K562 (cell line): ENCODE results near the gene WIPF3. TPM values are rescaled to one million over a fixed set of nuclear protein-coding genes. Genes with fewer than 3 reads are reported as not detected.

ENCODE experiments used
- ATAC-seq: fragments of 200-7000 bp; cut with Tn5 transposase; 3 replicates; pipeline ENCODE4 v1.9.1; 2020; ENCODE audit warnings: moderate library complexity
- BruUV-seq: library from RNA; stranded (reverse); fragments of 400-500 nt; replicated peaks from 2 replicates; lab custom pipeline; 2021; lab: Mats Ljungman, UMichigan
- CTCF ChIA-PET: fragments of 300-600 bp; formaldehyde crosslinking; extraction: SDS; loops from one replicate; lab custom pipeline; 2021; ENCODE audit warnings: low intra/inter-chr PET ratio; lab: Yijun Ruan, JAX
- POLR2A ChIA-PET: fragments of 300-600, 350-650 bp; sonication (Branson Sonifier 250); formaldehyde crosslinking; extraction: SDS; loops from one replicate; lab custom pipeline; 2021; ENCODE audit warnings: antibody characterized with exemption, inconsistent platforms; lab: Yijun Ruan, JAX
- DNase-seq, 4 experiments: peaks; one replicate each; pipeline versions ENCODE4 v3.0.0 to v3.0.0-alpha.2; 2011 to 2018; ENCODE audit warnings: low spot score in 3 of 4, mixed read lengths in 3 of 4; ENCODE audit errors: extremely low read depth in 1 of 4
- FAIRE-seq: peaks from 2 replicates; lab custom pipeline; 2011; peaks lifted over from hg19 to GRCh38; lab: Jason Lieb, UNC
- H2AFZ ChIP-seq: 2 replicates; pipeline ENCODE4 v1.6.0; 2011; ENCODE audit warnings: low read depth, low read length, control low read depth, inconsistent platforms
- H3K27ac ChIP-seq: fragments of 200-600 bp; 3 replicates; pipeline ENCODE4 v1.8.0; 2011; ENCODE audit warnings: low read depth, mild to moderate bottlenecking, control low read depth, inconsistent platforms, low read length, moderate library complexity, mixed read lengths; ENCODE audit errors: extremely low read depth
- H3K27me3 ChIP-seq, 2 experiments: fragments of 300-600 bp in 1 of 2; 2 replicates in 1 of 2; 3 replicates in 1 of 2; pipeline versions ENCODE4 v1.6.0 to v1.8.0; 2011; ENCODE audit warnings: inconsistent platforms in 2 of 2, low read length in 2 of 2, mild to moderate bottlenecking in 1 of 2, mixed read lengths in 1 of 2, moderate library complexity in 1 of 2; ENCODE audit not compliant: control insufficient read depth in 2 of 2, insufficient read depth in 2 of 2
- H3K36me3 ChIP-seq: fragments of 300-600 bp; 3 replicates; pipeline ENCODE4 v1.8.0; 2011; ENCODE audit warnings: mild to moderate bottlenecking, low read length, inconsistent platforms; ENCODE audit not compliant: control insufficient read depth, insufficient read depth
- H3K4me1 ChIP-seq, 2 experiments: fragments of 200-600 bp in 1 of 2; replicated peaks in 1 of 2; 2 replicates in 1 of 2; 3 replicates in 1 of 2; pipeline versions ENCODE4 v1.5.1 to v1.8.0; 2011; ENCODE audit warnings: inconsistent platforms in 2 of 2, low read length in 2 of 2, mild to moderate bottlenecking in 1 of 2, mixed read lengths in 1 of 2, moderate library complexity in 1 of 2; ENCODE audit not compliant: control insufficient read depth in 2 of 2, insufficient read depth in 2 of 2
- H3K4me2 ChIP-seq: 2 replicates; pipeline ENCODE4 v1.6.1; 2011; ENCODE audit warnings: low read length, control low read depth, inconsistent platforms, mixed read lengths; ENCODE audit not compliant: insufficient read depth
- H3K4me3 ChIP-seq: fragments of 200-600 bp; sonication (generic), shearing (Covaris generic); 2 replicates; pipeline ENCODE4 v1.5.1; 2016; ENCODE audit warnings: control low read depth, inconsistent platforms
- H3K79me2 ChIP-seq: fragments of 200-600 bp; 3 replicates; pipeline ENCODE4 v1.8.0; 2011; ENCODE audit warnings: low read length, inconsistent platforms; ENCODE audit not compliant: control insufficient read depth, insufficient read depth
- H3K9ac ChIP-seq, 2 experiments: 2 replicates each; pipeline versions ENCODE4 v1.6.0 to v1.6.1; 2011; ENCODE audit warnings: low read depth in 2 of 2, low read length in 2 of 2, control low read depth in 1 of 2, inconsistent platforms in 1 of 2, mild to moderate bottlenecking in 1 of 2, mixed read lengths in 1 of 2; ENCODE audit not compliant: insufficient read depth in 1 of 2
- H3K9me1 ChIP-seq: one replicate; pipeline ENCODE4 v1.6.0; 2011; ENCODE audit warnings: inconsistent platforms, mild to moderate bottlenecking, low read length, moderate library complexity; ENCODE audit not compliant: control insufficient read depth, insufficient read depth
- H3K9me3 ChIP-seq: replicated peaks from 2 replicates; pipeline ENCODE4 v1.5.1; 2011; ENCODE audit warnings: low read depth, low read length, inconsistent platforms; ENCODE audit not compliant: control insufficient read depth, insufficient read depth
- H4K20me1 ChIP-seq: replicated peaks from 2 replicates; pipeline ENCODE4 v1.6.1; 2011; ENCODE audit warnings: low read length, inconsistent platforms, mixed read lengths; ENCODE audit not compliant: control insufficient read depth, insufficient read depth
- ATF4 ChIP-seq: fragments of 450-650 bp; formaldehyde crosslinking; IDR thresholded peaks from 2 replicates; pipeline ENCODE4 v1.4.0; 2022; ENCODE audit warnings: mild to moderate bottlenecking, moderate library complexity
- BACH1 ChIP-seq: fragments of 200-800 bp; sonication (Bioruptor generic); IDR thresholded peaks from 2 replicates; pipeline ENCODE4 v1.6.1; 2016; ENCODE audit warnings: missing genetic modification characterization, missing compliant biosample characterization
- CBFA2T2 ChIP-seq: fragments of 450-650 bp; conservative IDR thresholded peaks from 2 replicates; pipeline ENCODE4 v1.6.1; 2017; ENCODE audit warnings: mild to moderate bottlenecking
- CBX3 ChIP-seq, 2 experiments: IDR thresholded peaks; 1 replicate in 1 of 2; 2 replicates in 1 of 2; pipeline ENCODE4 v1.6.1; 2012; ENCODE audit warnings: inconsistent platforms in 2 of 2, low read length in 2 of 2, borderline replicate concordance in 1 of 2, control low read depth in 1 of 2
- CBX5 ChIP-seq: IDR thresholded peaks from 2 replicates; pipeline ENCODE4 v1.6.1; 2014; ENCODE audit warnings: low read depth, borderline replicate concordance
- CC2D1A ChIP-seq: fragments of 450-650 bp; IDR thresholded peaks from 2 replicates; pipeline ENCODE4 v1.6.1; 2017; ENCODE audit warnings: mild to moderate bottlenecking
- ERF ChIP-seq: fragments of 450-650 bp; formaldehyde crosslinking; IDR thresholded peaks from 2 replicates; pipeline ENCODE4 v1.4.0; 2020; ENCODE audit warnings: mild to moderate bottlenecking, mixed read lengths
- ETS2 ChIP-seq: IDR thresholded peaks from 2 replicates; pipeline ENCODE4 v1.6.1; 2016; ENCODE audit warnings: borderline replicate concordance, missing genetic modification characterization, mild to moderate bottlenecking, moderate library complexity, missing compliant biosample characterization; ENCODE audit not compliant: poor library complexity, severe bottlenecking
- FOXP1 ChIP-seq: sonication (generic); formaldehyde crosslinking; IDR thresholded peaks from 2 replicates; pipeline ENCODE4 v1.8.0; 2022; ENCODE audit warnings: mild to moderate bottlenecking, missing genetic modification reagents
- HCFC1 ChIP-seq: IDR thresholded peaks from 2 replicates; pipeline ENCODE4 v1.6.1; 2012; ENCODE audit warnings: low read depth, low read length, improper control_type of control experiment
- HLTF ChIP-seq: fragments of 450-650 bp; IDR thresholded peaks from 2 replicates; pipeline ENCODE4 v1.6.1; 2016
- HOXB6 ChIP-seq: fragments of 250-450 bp; sonication (Bioruptor Pico); IDR thresholded peaks from 2 replicates; pipeline ENCODE4 v1.5.1; 2022; ENCODE audit warnings: mild to moderate bottlenecking, borderline replicate concordance
- RFX5 ChIP-seq: IDR thresholded peaks from 2 replicates; pipeline ENCODE4 v1.6.1; 2011; ENCODE audit warnings: low read depth, mild to moderate bottlenecking, improper control_type of control experiment, low read length
- TAF15 ChIP-seq: fragments of 200-400 bp; formaldehyde crosslinking; IDR thresholded peaks from 2 replicates; pipeline ENCODE4 v1.6.1; 2017; ENCODE audit warnings: mild to moderate bottlenecking, low read depth, low read length, moderate library complexity
- ZNF140 ChIP-seq: fragments of 250-450 bp; sonication (Bioruptor Pico); IDR thresholded peaks from 2 replicates; pipeline ENCODE4 v1.8.0; 2021; ENCODE audit warnings: moderate library complexity, mild to moderate bottlenecking, inconsistent platforms
- ZNF57 ChIP-seq: fragments of 450-650 bp; formaldehyde crosslinking; IDR thresholded peaks from 2 replicates; pipeline ENCODE4 v1.4.0; 2020; ENCODE audit warnings: mild to moderate bottlenecking, moderate library complexity
- ZNF717 ChIP-seq: fragments of 250-450 bp; sonication (Bioruptor Pico); IDR thresholded peaks from 2 replicates; pipeline ENCODE4 v1.5.0; 2021
- ZZZ3 ChIP-seq: fragments of 450-650 bp; IDR thresholded peaks from 2 replicates; pipeline ENCODE4 v1.6.1; 2016; ENCODE audit warnings: antibody characterized with exemption, mild to moderate bottlenecking, moderate library complexity
- WGBS: fragments of 100-300 bp; shearing (Covaris generic); methylation state at CpG from one replicate; pipeline ENCODE4 v1.1.6; 2016; ENCODE audit warnings: low coverage, mixed read lengths; ENCODE audit not compliant: insufficient coverage; ENCODE audit errors: missing lambda C conversion rate; 5-methylcytosine and 5-hydroxymethylcytosine counted together
- in situ Hi-C: fragments of 300-500 bp; cut with MboI; formaldehyde crosslinking; loops from 4 replicates; pipeline ENCODE4 v1.15.0; 2018; ENCODE audit warnings: inconsistent platforms, mixed read lengths
- intact Hi-C: fragments of 100-400 bp; cut with micrococcal nuclease; formaldehyde crosslinking; loops from 2 replicates; pipeline ENCODE4 v1.14.2; 2022
- polyA plus RNA-seq, 8 experiments: library from polyadenylated mRNA; depleted of rRNA in 4 of 8; stranded (reverse) in 5 of 8; unstranded in 3 of 8; fragments of >200 nt; fragmentation: Nextera tagmentation in 2 of 8; fragmentation: Illumina TruSeq in 1 of 8; extraction: Ambion mirVana in 2 of 8; extraction: Trizol in 1 of 8; gene quantifications; 2 replicates each; pipeline versions ENCODE4 v1.2.1 to v1.2.3, GENCODE V29; 2011 to 2014; ENCODE audit warnings: inconsistent platforms in 1 of 8, missing spikeins in 1 of 8
- total RNA-seq, 7 experiments: library from RNA; depleted of rRNA in 6 of 7; stranded (reverse); fragments of >200 nt in 6 of 7; fragmentation: Illumina TruSeq in 2 of 7; extraction: Trizol in 2 of 7; gene quantifications; 2 replicates each; pipeline versions ENCODE4 v1.2.1 to v1.2.3, GENCODE V29; 2011 to 2021; ENCODE audit warnings: low replicate concordance in 1 of 7
- TF ChIP-seq, protein P1 (sequence below): fragments of 200-400 bp; formaldehyde crosslinking; IDR thresholded peaks from 2 replicates; pipeline ENCODE4 v1.6.1; 2017; ENCODE audit warnings: mild to moderate bottlenecking, low read depth, low read length, moderate library complexity

Gene WIPF3
- total and polyA plus RNA-seq, 9 of the 15 experiments (the other 6 are each of a cell fraction or from before 2014, with no cell fraction given) = 0.18 to 3.2 (median 1.7) TPM

DNA sequence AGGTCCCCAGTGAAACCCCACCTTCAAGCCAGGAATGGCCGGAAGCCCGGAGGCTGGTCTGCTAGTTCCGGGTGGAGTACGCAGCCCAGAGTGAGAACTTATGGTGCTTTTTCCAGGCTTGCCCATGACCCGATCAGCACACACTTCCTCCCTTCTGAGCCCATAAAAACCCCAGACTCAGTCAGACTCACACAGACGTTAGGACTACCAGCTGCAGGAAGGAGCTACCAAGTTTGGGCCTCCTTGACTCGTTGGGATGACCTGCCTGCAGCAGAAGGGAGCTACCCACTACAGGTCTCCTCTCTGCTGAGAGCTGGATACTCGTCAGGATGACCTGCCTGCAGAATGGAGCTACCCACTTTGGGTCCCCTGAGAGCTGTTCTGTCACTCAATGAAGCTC, 144.2 kb downstream of the WIPF3 start:
- DNase-seq = no peak
- POLR2A ChIA-PET = interaction anchor here (0.5 to 1.6 kb wide), 4 partner anchors 15 to 317 kb away, joined by 3 to 5 read pairs (median 3); no protein-coding TSS in a partner anchor

GRCh38 chr7:29951206-29951605, 144.9 kb downstream of the WIPF3 start:
- Histone ChIP-seq H3K9me1 (no peaks in the 10 kb centered on the region), H3K4me3 (no peak overlapping the region), H3K79me2 (no peaks in the 10 kb centered on the region), H3K9ac (no peak overlapping the region), H3K27ac (no peak overlapping the region), H3K4me2 (no peak overlapping the region), H4K20me1 (no peaks in the 10 kb centered on the region), H3K36me3 (no peaks in the 10 kb centered on the region), H2AFZ (no peak overlapping the region), H3K27me3 (peaks cover 10 to 33% of the 10 kb centered on the region in 2 experiments), H3K4me1 (no peaks in the 10 kb centered on the region), H3K9me3 (0 out of 2 replicates have a peak, but pooled peaks cover 1% of the 10 kb centered on the region)
- no peak for FAIRE-seq
- POLR2A ChIA-PET = interaction anchor here (0.5 to 1.6 kb wide), 7 partner anchors 9 to 318 kb away, joined by 3 to 5 read pairs (median 3); no protein-coding TSS in a partner anchor
- BruUV-seq = no TSS peak
- WGBS = 0% methylated on average over 8 of the region's 8 CpGs
- DNase-seq = no peak
- intact Hi-C loops = no loop called here
- CTCF ChIA-PET = no interaction called here
- ATAC-seq = no peak
- in situ Hi-C loops = no loop called here
- TF ChIP-seq, protein P1, sequence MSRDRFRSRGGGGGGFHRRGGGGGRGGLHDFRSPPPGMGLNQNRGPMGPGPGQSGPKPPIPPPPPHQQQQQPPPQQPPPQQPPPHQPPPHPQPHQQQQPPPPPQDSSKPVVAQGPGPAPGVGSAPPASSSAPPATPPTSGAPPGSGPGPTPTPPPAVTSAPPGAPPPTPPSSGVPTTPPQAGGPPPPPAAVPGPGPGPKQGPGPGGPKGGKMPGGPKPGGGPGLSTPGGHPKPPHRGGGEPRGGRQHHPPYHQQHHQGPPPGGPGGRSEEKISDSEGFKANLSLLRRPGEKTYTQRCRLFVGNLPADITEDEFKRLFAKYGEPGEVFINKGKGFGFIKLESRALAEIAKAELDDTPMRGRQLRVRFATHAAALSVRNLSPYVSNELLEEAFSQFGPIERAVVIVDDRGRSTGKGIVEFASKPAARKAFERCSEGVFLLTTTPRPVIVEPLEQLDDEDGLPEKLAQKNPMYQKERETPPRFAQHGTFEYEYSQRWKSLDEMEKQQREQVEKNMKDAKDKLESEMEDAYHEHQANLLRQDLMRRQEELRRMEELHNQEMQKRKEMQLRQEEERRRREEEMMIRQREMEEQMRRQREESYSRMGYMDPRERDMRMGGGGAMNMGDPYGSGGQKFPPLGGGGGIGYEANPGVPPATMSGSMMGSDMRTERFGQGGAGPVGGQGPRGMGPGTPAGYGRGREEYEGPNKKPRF = no peak
- no peak for TF ChIP-seq ZNF140
- no peak for TF ChIP-seq HOXB6 (CRISPR knock-in tag)
- TF ChIP-seq RFX5 = no peak
- no peak for TF ChIP-seq CBFA2T2
- TF ChIP-seq ATF4 (CRISPR knock-in tag) = no peak
- no peak for TF ChIP-seq BACH1 (tag)
- no peak for TF ChIP-seq ZNF57 (CRISPR knock-in tag)
- no peak for TF ChIP-seq ZNF717
- no peak for TF ChIP-seq ERF (CRISPR knock-in tag)
- no peak for TF ChIP-seq TAF15

More for the DNA sequence above, 144.2 kb downstream of the WIPF3 start:
- 0 out of 2 replicates have a peak, but pooled peaks cover 1% of the 10 kb centered on the region for H3K9me3 ChIP-seq
- H3K27ac ChIP-seq = no peak overlapping the region
- 18% methylated on average over 8 of the region's 8 CpGs for WGBS
- peaks cover 9 to 30% of the 10 kb centered on the region in 2 experiments; a peak in 4 of 5 replicates for H3K27me3 ChIP-seq
- intact Hi-C loops = no loop called here
- H3K79me2 ChIP-seq = no peaks in the 10 kb centered on the region
- no peak for ATAC-seq
- no peaks in the 10 kb centered on the region for H4K20me1 ChIP-seq
- CTCF ChIA-PET = no interaction called here
- H3K4me1 ChIP-seq = no peaks in the 10 kb centered on the region; a peak in 1 of 5 replicates
- no TSS peak for BruUV-seq
- H2AFZ ChIP-seq = no peak overlapping the region
- H3K4me3 ChIP-seq = no peak overlapping the region
- no peak overlapping the region for H3K4me2 ChIP-seq
- in situ Hi-C loops = no loop called here
- no peak overlapping the region for H3K9ac ChIP-seq
- H3K36me3 ChIP-seq = no peaks in the 10 kb centered on the region
- FAIRE-seq = no peak
- no peaks in the 10 kb centered on the region for H3K9me1 ChIP-seq
- TF ChIP-seq CC2D1A (no peak), CBX3 (IDR thresholded peaks at IDR 0.05; ENCODE audit: borderline replicate concordance in 1 of 2, low read length in 2 of 2) (peak in 1 of 2 experiments; percentile 59; a peak in 1 of 3 replicates), HCFC1 (no peak), ZZZ3 (no peak), HLTF (no peak), ETS2 (tag) (no peak), CBX5 (peak; percentile 74; the same call in 1 of the 2 replicates), FOXP1 (CRISPR knock-in tag) (no peak)
